GM23338 (cell line): ENCODE measurements around the gene CHGA. TPM values are rescaled to one million over a fixed set of nuclear protein-coding genes. Genes with fewer than 3 reads are reported as not detected.
A peak's percentile ranks its signal among the peaks of the same experiment; 100 is the strongest.

ENCODE experiments used
- ATAC-seq: fragments of 200-7000 bp; cut with Tn5 transposase; 3 replicates; pipeline ENCODE4 v1.9.1; 2020
- DNase-seq: peaks from one replicate; pipeline ENCODE4 v3.0.0-alpha.2; 2015; ENCODE audit warnings: low spot score
- H2AFZ ChIP-seq: fragments of 200-600 bp; sonication (generic); 2 replicates; pipeline ENCODE4 v1.8.0; 2016; ENCODE audit warnings: antibody characterized with exemption, mild to moderate bottlenecking, moderate library complexity
- H3F3A ChIP-seq: fragments of 200-600 bp; sonication (generic); replicated peaks from 2 replicates; pipeline ENCODE4 v1.8.0; 2017; ENCODE audit warnings: antibody characterized with exemption, mixed run types, low read depth
- H3K27ac ChIP-seq: fragments of 200-600 bp; sonication (generic); 2 replicates; pipeline ENCODE4 v1.6.1; 2016; ENCODE audit warnings: low read depth
- H3K27me3 ChIP-seq: fragments of 200-600 bp; sonication (generic); 2 replicates; pipeline ENCODE4 v1.8.0; 2016; ENCODE audit warnings: mild to moderate bottlenecking, mixed run types, moderate library complexity; ENCODE audit not compliant: insufficient read depth
- H3K36me3 ChIP-seq: fragments of 200-600 bp; sonication (generic); 2 replicates; pipeline ENCODE4 v1.8.0; 2016; ENCODE audit warnings: mild to moderate bottlenecking; ENCODE audit not compliant: insufficient read depth
- H3K4me1 ChIP-seq: fragments of 200-600 bp; sonication (generic); 2 replicates; pipeline ENCODE4 v1.8.0; 2016; ENCODE audit warnings: mild to moderate bottlenecking, moderate library complexity; ENCODE audit not compliant: insufficient read depth
- H3K4me2 ChIP-seq: fragments of 200-600 bp; sonication (generic); 2 replicates; pipeline ENCODE4 v1.7.1; 2017; ENCODE audit warnings: mixed run types
- H3K4me3 ChIP-seq: fragments of 200-600 bp; sonication (generic); 2 replicates; pipeline ENCODE4 v1.6.1; 2016; ENCODE audit warnings: mixed run types
- H3K79me2 ChIP-seq: fragments of 200-600 bp; sonication (generic); replicated peaks from 2 replicates; pipeline ENCODE4 v1.8.0; 2017; ENCODE audit warnings: mild to moderate bottlenecking; ENCODE audit not compliant: insufficient read depth
- H3K9me2 ChIP-seq: fragments of 200-600 bp; sonication (generic); 2 replicates; pipeline ENCODE4 v1.8.0; 2017; ENCODE audit not compliant: insufficient read depth
- H4K20me1 ChIP-seq: fragments of 200-600 bp; sonication (generic); replicated peaks from 2 replicates; pipeline ENCODE4 v1.8.0; 2017; ENCODE audit warnings: mild to moderate bottlenecking; ENCODE audit not compliant: insufficient read depth
- H3K27ac Mint-ChIP-seq: 2 replicates; pipeline ENCODE4 v1.8.0; 2020; ENCODE audit warnings: inconsistent platforms, mild to moderate bottlenecking, moderate library complexity, mixed read lengths
- H3K27me3 Mint-ChIP-seq: 3 replicates; pipeline ENCODE4 v1.8.0; 2022; ENCODE audit warnings: low read depth, mild to moderate bottlenecking, moderate library complexity, mixed read lengths, inconsistent platforms; ENCODE audit not compliant: insufficient read depth, poor library complexity
- H3K36me3 Mint-ChIP-seq: 3 replicates; pipeline ENCODE4 v1.8.0; 2021; ENCODE audit warnings: low read depth, mild to moderate bottlenecking, inconsistent platforms, moderate library complexity, mixed read lengths
- H3K4me1 Mint-ChIP-seq: 3 replicates; pipeline ENCODE4 v1.8.0; 2020; ENCODE audit warnings: mild to moderate bottlenecking, inconsistent platforms, mixed read lengths
- H3K4me3 Mint-ChIP-seq: 3 replicates; pipeline ENCODE4 v1.8.0; 2021; ENCODE audit warnings: moderate library complexity, mild to moderate bottlenecking, inconsistent platforms, mixed read lengths
- H3K9me3 Mint-ChIP-seq: 3 replicates; pipeline ENCODE4 v1.8.0; 2020; ENCODE audit warnings: moderate library complexity, mild to moderate bottlenecking, inconsistent platforms, mixed read lengths
- EZH2phosphoT487 ChIP-seq: fragments of 200-600 bp; sonication (generic); IDR thresholded peaks from one replicate; pipeline ENCODE4 v1.8.1; 2018; ENCODE audit warnings: antibody characterized with exemption; ENCODE audit not compliant: unreplicated experiment
- JUNB ChIP-seq: IDR thresholded peaks from one replicate; pipeline ENCODE4 v1.6.1; 2016; ENCODE audit warnings: antibody characterized with exemption; ENCODE audit not compliant: unreplicated experiment
- NANOG ChIP-seq: IDR thresholded peaks from 2 replicates; pipeline ENCODE4 v1.6.1; 2016; ENCODE audit warnings: antibody characterized with exemption, borderline replicate concordance
- POLR2AphosphoS5 ChIP-seq: IDR thresholded peaks from 2 replicates; pipeline ENCODE4 v1.6.1; 2016; ENCODE audit warnings: antibody characterized with exemption, low read depth
- REST ChIP-seq: IDR thresholded peaks from one replicate; pipeline ENCODE4 v1.6.1; 2018; ENCODE audit warnings: antibody characterized with exemption; ENCODE audit not compliant: unreplicated experiment
- STAT1 ChIP-seq: IDR thresholded peaks from one replicate; pipeline ENCODE4 v1.6.1; 2016; ENCODE audit warnings: antibody characterized with exemption; ENCODE audit not compliant: unreplicated experiment
- ZNF331 ChIP-seq: fragments of 250-450 bp; sonication (Bioruptor Pico); IDR thresholded peaks from 2 replicates; pipeline ENCODE4 v1.5.0; 2020; ENCODE audit warnings: low read depth, mild to moderate bottlenecking, moderate library complexity
- polyA plus RNA-seq: library from polyadenylated mRNA; unstranded; fragments of >200 nt; fragmentation: Nextera tagmentation; extraction: Ambion mirVana; gene quantifications from 2 replicates; pipeline ENCODE4 v1.2.1, GENCODE V29; 2016
- total RNA-seq: library from RNA; depleted of rRNA; stranded (reverse); fragments of >200 nt; shearing (Covaris generic); gene quantifications from 2 replicates; pipeline ENCODE4 v1.2.3, GENCODE V29; 2014
- TF ChIP-seq, protein P1 (sequence below): IDR thresholded peaks from 2 replicates; pipeline ENCODE4 v1.6.1; 2016; ENCODE audit warnings: antibody characterized with exemption

CHGA gene
- total and polyA plus RNA-seq, 2 experiments from 2014 or later, result 13.9 to 19.6 TPM

DNA sequence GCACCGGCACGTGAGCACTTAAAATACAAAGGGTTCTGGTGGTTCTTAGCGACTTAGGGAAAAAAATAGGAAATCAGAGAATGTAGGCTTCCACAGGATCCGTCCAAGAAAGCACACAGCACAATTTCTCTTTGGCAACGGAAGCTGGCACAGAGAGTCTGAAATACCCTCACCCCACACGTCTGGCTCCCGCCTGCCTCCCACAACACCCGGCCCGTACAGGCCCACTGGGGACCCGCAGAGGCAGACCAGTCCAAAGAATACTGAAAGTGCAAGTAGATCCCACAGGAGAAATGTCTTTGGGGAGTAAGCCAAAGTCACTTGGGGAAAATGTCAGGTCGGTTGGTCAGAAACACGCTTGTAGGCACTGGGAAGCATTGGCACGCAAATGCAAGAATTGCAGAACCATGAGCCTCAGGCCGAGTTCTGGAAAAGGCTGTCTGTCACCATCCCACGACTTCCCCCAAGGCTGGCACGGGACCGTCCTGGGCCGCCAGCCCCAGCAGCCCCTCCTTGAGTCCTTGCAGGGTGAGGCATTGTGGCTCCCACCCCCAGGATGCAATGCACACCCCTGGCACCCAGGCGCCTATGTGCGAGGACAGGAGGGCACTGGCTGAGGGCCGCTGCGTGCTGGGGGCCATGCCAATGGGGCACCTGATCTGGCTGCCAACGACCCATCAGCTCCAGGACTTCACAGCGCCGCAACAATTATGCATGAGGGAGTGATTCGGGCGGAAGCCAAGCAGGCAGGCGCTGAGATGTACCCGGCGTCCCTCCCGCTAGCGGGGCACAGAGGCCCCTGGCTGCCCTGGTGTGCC, 29.7 kb downstream of the CHGA start:
- TF ChIP-seq NANOG (no peak), STAT1 (no peak), JUNB (no peak), EZH2phosphoT487 (no peak)
- TF ChIP-seq, protein P1, sequence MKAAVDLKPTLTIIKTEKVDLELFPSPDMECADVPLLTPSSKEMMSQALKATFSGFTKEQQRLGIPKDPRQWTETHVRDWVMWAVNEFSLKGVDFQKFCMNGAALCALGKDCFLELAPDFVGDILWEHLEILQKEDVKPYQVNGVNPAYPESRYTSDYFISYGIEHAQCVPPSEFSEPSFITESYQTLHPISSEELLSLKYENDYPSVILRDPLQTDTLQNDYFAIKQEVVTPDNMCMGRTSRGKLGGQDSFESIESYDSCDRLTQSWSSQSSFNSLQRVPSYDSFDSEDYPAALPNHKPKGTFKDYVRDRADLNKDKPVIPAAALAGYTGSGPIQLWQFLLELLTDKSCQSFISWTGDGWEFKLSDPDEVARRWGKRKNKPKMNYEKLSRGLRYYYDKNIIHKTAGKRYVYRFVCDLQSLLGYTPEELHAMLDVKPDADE, result no peak
- Histone ChIP-seq H4K20me1 (no peaks in the 10 kb centered on the region; the same call in 1 of the 2 replicates), H3K27me3 (no peaks in the 10 kb centered on the region), H3K4me2 (no peak overlapping the region), H3K9me2 (no peaks in the 10 kb centered on the region), H3K36me3 (no peaks in the 10 kb centered on the region; the same call in 1 of the 2 replicates), H3K27ac (peak overlapping the region; percentile 80; the same call in 1 of the 2 replicates), H3F3A (no peaks in the 10 kb centered on the region), H2AFZ (no peak overlapping the region), H3K79me2 (no peaks in the 10 kb centered on the region), H3K4me3 (no peak overlapping the region), H3K4me1 (peaks cover 7% of the 10 kb centered on the region; the same call in 1 of the 2 replicates)
- Mint-ChIP-seq H3K27ac (peak overlapping the region; percentile 86; the same call in 1 of the 2 replicates), H3K27me3 (peaks cover 6% of the 10 kb centered on the region), H3K4me1 (peaks cover 8% of the 10 kb centered on the region; the same call in 2 of the 3 replicates), H3K9me3 (no peaks in the 10 kb centered on the region), H3K4me3 (no peak overlapping the region), H3K36me3 (peaks cover 38% of the 10 kb centered on the region)
- no peak for ATAC-seq
- no peak for DNase-seq

GRCh38 chr14:92953526-92953925, 30.6 kb downstream of the CHGA start:
- Mint-ChIP-seq H3K36me3 (peaks cover 41% of the 10 kb centered on the region), H3K27ac (no peak overlapping the region), H3K9me3 (no peaks in the 10 kb centered on the region), H3K27me3 (peaks cover 8% of the 10 kb centered on the region), H3K4me3 (no peak overlapping the region), H3K4me1 (peaks cover 8% of the 10 kb centered on the region; the same call in 2 of the 3 replicates)
- Histone ChIP-seq H3K36me3 (no peaks in the 10 kb centered on the region; the same call in 1 of the 2 replicates), H3K9me2 (no peaks in the 10 kb centered on the region), H3K4me1 (peaks cover 7% of the 10 kb centered on the region; the same call in 1 of the 2 replicates), H3K79me2 (no peaks in the 10 kb centered on the region), H3F3A (no peaks in the 10 kb centered on the region), H3K4me2 (no peak overlapping the region), H2AFZ (no peak overlapping the region), H4K20me1 (no peaks in the 10 kb centered on the region; the same call in 1 of the 2 replicates), H3K27ac (no peak overlapping the region), H3K27me3 (no peaks in the 10 kb centered on the region), H3K4me3 (no peak overlapping the region)
- no peak for TF ChIP-seq POLR2AphosphoS5
- no peak for TF ChIP-seq ZNF331 (CRISPR knock-in tag)
- no peak for TF ChIP-seq STAT1
- TF ChIP-seq NANOG, result no peak
- TF ChIP-seq JUNB, result no peak
- no peak for TF ChIP-seq REST
- TF ChIP-seq, protein P1, result no peak
- no peak for ATAC-seq
- no peak for DNase-seq
